ENCODE measurements around the gene MRPL39. TPM values are rescaled to one million over a fixed set of nuclear protein-coding genes. Genes with fewer than 3 reads are reported as not detected.
A peak's percentile ranks its signal among the peaks of the same experiment; 100 is the strongest.

MRPL39 gene
- total and polyA plus RNA-seq, 9 of the 15 experiments (the other 6 are each of a cell fraction or from before 2014, with no cell fraction given) = 65.4 to 247 (median 105) TPM

DNA sequence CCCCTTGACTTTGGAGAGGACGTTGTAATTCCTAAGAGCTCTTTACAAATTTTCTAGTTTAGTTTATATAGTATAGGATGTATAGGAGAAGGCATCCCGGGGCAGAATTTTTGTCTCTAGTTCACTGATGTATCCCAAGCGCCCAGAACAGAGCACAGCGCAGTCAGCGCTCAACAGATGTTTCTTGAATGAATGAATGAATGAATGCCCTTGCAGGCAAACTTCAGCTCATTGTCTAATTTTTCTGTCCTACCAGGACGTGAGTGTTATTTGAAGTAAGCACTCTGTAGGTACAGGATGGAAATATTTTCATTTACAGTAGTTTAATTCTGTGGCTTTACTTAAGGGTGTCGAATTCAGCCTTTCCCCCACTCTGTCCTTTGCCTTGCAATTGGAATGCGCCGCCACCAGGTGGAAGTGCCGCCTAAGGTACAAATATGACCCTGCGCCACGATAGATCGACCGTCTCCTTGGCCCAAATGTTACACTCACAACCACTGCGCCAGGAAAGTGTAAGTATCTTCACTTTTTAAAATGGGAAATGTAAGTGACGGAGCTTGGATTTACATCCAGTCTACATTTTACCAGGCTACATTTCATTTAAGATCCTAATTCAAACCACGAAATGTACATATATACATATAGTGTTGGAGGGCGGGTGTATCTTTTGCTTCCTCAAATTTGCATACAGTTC lies 910 bp upstream of the MRPL39 start (continued):
- no peak for TF ChIP-seq THAP7 (CRISPR knock-in tag; IDR thresholded peaks at IDR 0.05)
- TF ChIP-seq CTBP1 (IDR thresholded peaks at IDR 0.05; ENCODE audit: borderline replicate concordance) = peak; percentile 38; the same call in 1 of the 2 replicates
- TF ChIP-seq, protein P1, sequence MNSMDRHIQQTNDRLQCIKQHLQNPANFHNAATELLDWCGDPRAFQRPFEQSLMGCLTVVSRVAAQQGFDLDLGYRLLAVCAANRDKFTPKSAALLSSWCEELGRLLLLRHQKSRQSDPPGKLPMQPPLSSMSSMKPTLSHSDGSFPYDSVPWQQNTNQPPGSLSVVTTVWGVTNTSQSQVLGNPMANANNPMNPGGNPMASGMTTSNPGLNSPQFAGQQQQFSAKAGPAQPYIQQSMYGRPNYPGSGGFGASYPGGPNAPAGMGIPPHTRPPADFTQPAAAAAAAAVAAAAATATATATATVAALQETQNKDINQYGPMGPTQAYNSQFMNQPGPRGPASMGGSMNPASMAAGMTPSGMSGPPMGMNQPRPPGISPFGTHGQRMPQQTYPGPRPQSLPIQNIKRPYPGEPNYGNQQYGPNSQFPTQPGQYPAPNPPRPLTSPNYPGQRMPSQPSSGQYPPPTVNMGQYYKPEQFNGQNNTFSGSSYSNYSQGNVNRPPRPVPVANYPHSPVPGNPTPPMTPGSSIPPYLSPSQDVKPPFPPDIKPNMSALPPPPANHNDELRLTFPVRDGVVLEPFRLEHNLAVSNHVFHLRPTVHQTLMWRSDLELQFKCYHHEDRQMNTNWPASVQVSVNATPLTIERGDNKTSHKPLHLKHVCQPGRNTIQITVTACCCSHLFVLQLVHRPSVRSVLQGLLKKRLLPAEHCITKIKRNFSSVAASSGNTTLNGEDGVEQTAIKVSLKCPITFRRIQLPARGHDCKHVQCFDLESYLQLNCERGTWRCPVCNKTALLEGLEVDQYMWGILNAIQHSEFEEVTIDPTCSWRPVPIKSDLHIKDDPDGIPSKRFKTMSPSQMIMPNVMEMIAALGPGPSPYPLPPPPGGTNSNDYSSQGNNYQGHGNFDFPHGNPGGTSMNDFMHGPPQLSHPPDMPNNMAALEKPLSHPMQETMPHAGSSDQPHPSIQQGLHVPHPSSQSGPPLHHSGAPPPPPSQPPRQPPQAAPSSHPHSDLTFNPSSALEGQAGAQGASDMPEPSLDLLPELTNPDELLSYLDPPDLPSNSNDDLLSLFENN (IDR thresholded peaks at IDR 0.05; ENCODE audit: low read depth in 2 of 2, low read length in 2 of 2) = no peak
- TF ChIP-seq, protein P2, sequence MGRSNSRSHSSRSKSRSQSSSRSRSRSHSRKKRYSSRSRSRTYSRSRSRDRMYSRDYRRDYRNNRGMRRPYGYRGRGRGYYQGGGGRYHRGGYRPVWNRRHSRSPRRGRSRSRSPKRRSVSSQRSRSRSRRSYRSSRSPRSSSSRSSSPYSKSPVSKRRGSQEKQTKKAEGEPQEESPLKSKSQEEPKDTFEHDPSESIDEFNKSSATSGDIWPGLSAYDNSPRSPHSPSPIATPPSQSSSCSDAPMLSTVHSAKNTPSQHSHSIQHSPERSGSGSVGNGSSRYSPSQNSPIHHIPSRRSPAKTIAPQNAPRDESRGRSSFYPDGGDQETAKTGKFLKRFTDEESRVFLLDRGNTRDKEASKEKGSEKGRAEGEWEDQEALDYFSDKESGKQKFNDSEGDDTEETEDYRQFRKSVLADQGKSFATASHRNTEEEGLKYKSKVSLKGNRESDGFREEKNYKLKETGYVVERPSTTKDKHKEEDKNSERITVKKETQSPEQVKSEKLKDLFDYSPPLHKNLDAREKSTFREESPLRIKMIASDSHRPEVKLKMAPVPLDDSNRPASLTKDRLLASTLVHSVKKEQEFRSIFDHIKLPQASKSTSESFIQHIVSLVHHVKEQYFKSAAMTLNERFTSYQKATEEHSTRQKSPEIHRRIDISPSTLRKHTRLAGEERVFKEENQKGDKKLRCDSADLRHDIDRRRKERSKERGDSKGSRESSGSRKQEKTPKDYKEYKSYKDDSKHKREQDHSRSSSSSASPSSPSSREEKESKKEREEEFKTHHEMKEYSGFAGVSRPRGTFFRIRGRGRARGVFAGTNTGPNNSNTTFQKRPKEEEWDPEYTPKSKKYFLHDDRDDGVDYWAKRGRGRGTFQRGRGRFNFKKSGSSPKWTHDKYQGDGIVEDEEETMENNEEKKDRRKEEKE (IDR thresholded peaks at IDR 0.05; ENCODE audit: borderline replicate concordance in 1 of 2, control insufficient read depth in 1 of 2, low read depth in 2 of 2, low read length in 1 of 2) = no peak
- TF ChIP-seq EHMT2 (IDR thresholded peaks at IDR 0.05) = no peak
